Measurements from ENCODE around the gene ERG. TPM values are rescaled to one million over a fixed set of nuclear protein-coding genes. Genes with fewer than 3 reads are reported as not detected.

Gene ERG
- total and polyA plus RNA-seq, 2 donors from 2014 or later = 6.6 to 29.6 TPM

- intact Hi-C loops (cut with DNase I) = no loop called here
- Histone ChIP-seq H3K36me3 (ENCODE audit: control insufficient read depth in 2 of 3, insufficient read depth in 3 of 3, low read length in 3 of 3) (no peaks in the 10 kb centered on the region), H3K9ac (ENCODE audit: low read length in 3 of 3) (no peak overlapping the region), H3K4me1 (ENCODE audit: control insufficient read depth in 2 of 3, insufficient read depth in 2 of 3, low read depth in 1 of 3, low read length in 3 of 3) (no peaks in the 10 kb centered on the region), H3K27me3 (ENCODE audit: control insufficient read depth, insufficient read depth, low read length) (no peaks in the 10 kb centered on the region), H3K9me3 (ENCODE audit: control insufficient read depth in 2 of 3, insufficient read depth in 1 of 3, low read length in 3 of 3) (no peaks in the 10 kb centered on the region), H3K4me3 (ENCODE audit: low read length in 3 of 3) (no peak overlapping the region), H3K27ac (ENCODE audit: low read depth in 2 of 2, low read length in 2 of 2) (no peak overlapping the region)
- TF ChIP-seq, protein P1, sequence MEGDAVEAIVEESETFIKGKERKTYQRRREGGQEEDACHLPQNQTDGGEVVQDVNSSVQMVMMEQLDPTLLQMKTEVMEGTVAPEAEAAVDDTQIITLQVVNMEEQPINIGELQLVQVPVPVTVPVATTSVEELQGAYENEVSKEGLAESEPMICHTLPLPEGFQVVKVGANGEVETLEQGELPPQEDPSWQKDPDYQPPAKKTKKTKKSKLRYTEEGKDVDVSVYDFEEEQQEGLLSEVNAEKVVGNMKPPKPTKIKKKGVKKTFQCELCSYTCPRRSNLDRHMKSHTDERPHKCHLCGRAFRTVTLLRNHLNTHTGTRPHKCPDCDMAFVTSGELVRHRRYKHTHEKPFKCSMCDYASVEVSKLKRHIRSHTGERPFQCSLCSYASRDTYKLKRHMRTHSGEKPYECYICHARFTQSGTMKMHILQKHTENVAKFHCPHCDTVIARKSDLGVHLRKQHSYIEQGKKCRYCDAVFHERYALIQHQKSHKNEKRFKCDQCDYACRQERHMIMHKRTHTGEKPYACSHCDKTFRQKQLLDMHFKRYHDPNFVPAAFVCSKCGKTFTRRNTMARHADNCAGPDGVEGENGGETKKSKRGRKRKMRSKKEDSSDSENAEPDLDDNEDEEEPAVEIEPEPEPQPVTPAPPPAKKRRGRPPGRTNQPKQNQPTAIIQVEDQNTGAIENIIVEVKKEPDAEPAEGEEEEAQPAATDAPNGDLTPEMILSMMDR (IDR thresholded peaks at IDR 0.05; ENCODE audit: borderline replicate concordance, extremely low read depth, insufficient read depth) = no peak
- FAIRE-seq (no peak), DNase-seq (no peak)
These were observed 32.8 kb upstream of the ERG start for GRCh38 chr21:38531039-38531541.

- intact Hi-C loops (cut with DNase I) = no loop called here
- Histone ChIP-seq H3K27me3 (ENCODE audit: control insufficient read depth, insufficient read depth, low read length) (no peaks in the 10 kb centered on the region), H3K9me3 (ENCODE audit: control insufficient read depth in 2 of 3, insufficient read depth in 1 of 3, low read length in 3 of 3) (no peaks in the 10 kb centered on the region), H3K9ac (ENCODE audit: low read length in 3 of 3) (no peak overlapping the region), H3K4me1 (ENCODE audit: control insufficient read depth in 2 of 3, insufficient read depth in 2 of 3, low read depth in 1 of 3, low read length in 3 of 3) (no peaks in the 10 kb centered on the region), H3K4me3 (ENCODE audit: low read length in 3 of 3) (no peak overlapping the region), H3K27ac (ENCODE audit: low read depth in 2 of 2, low read length in 2 of 2) (no peak overlapping the region), H3K36me3 (ENCODE audit: control insufficient read depth in 2 of 3, insufficient read depth in 3 of 3, low read length in 3 of 3) (no peaks in the 10 kb centered on the region)
- TF ChIP-seq, protein P1 (IDR thresholded peaks at IDR 0.05; ENCODE audit: borderline replicate concordance, extremely low read depth, insufficient read depth) = no peak
- no peak for FAIRE-seq
- DNase-seq = no peak
These were observed 29.5 kb upstream of the ERG start for GRCh38 chr21:38527737-38528136.

DNA sequence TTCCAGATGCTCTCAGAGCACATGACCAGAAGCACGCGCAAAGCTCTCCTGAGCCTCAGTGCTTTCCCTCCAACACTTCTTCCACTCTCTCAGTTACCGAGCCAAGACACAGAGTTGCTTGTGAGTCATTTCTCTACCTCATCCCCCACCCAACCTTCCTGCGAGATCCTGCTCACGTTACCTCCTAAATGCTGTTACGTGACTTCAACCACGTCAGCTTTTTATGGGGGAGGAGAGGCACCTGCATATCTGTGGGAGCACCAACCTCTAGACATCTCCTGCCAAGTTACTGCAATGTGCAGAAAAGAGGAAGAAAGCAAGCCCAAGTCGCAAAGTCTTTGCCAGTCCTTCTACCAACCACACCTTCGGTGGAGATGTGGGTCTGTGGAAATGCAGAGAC lies 27.2 kb upstream of the ERG start:
- TF ChIP-seq, protein P1 (IDR thresholded peaks at IDR 0.05; ENCODE audit: borderline replicate concordance, extremely low read depth, insufficient read depth) = no peak
- H3K27me3 ChIP-seq (ENCODE audit: control insufficient read depth, insufficient read depth, low read length) = no peaks in the 10 kb centered on the region
- H3K27ac ChIP-seq (ENCODE audit: low read depth in 2 of 2, low read length in 2 of 2) = no peak overlapping the region
- H3K4me1 ChIP-seq (ENCODE audit: control insufficient read depth in 2 of 3, insufficient read depth in 2 of 3, low read depth in 1 of 3, low read length in 3 of 3) = no peaks in the 10 kb centered on the region
- FAIRE-seq (no peak), DNase-seq (no peak)
- no peaks in the 10 kb centered on the region for H3K9me3 ChIP-seq (ENCODE audit: control insufficient read depth in 2 of 3, insufficient read depth in 1 of 3, low read length in 3 of 3)
- H3K36me3 ChIP-seq (ENCODE audit: control insufficient read depth in 2 of 3, insufficient read depth in 3 of 3, low read length in 3 of 3) = no peaks in the 10 kb centered on the region
- H3K4me3 ChIP-seq (ENCODE audit: low read length in 3 of 3) = no peak overlapping the region
- intact Hi-C loops (cut with DNase I) = no loop called here
- H3K9ac ChIP-seq (ENCODE audit: low read length in 3 of 3) = no peak overlapping the region
